Esophagus squamous epithelium (tissue), 5 donors: ENCODE data around the gene TCERG1L. TPM values are rescaled to one million over a fixed set of nuclear protein-coding genes. Genes with fewer than 3 reads are reported as not detected.

Source experiments
- DNase-seq: peaks from one replicate; lab custom pipeline; 2025; lab: John Stamatoyannopoulos, UW
- H3K27ac ChIP-seq, 4 donors: fragments of 200-600 bp; sonication (generic); one replicate each; pipeline ENCODE4 v1.5.1; 2016 to 2019; ENCODE audit warnings: mild to moderate bottlenecking in 1 of 4
- H3K27me3 ChIP-seq, 4 donors: fragments of 200-600 bp; sonication (generic); 1 replicate in 3 of 4; 2 replicates in 1 of 4; pipeline versions ENCODE4 v1.5.1 to v1.6.0; 2017 to 2021; ENCODE audit warnings: antibody characterized with exemption in 1 of 4
- H3K36me3 ChIP-seq, 3 donors: fragments of 200-600 bp; sonication (generic); one replicate each; pipeline ENCODE4 v1.5.1; 2016 to 2019
- H3K4me1 ChIP-seq, 3 donors: fragments of 200-600 bp; sonication (generic); one replicate each; pipeline ENCODE4 v1.5.1; 2017 to 2019
- H3K4me3 ChIP-seq, 4 donors: fragments of 200-600 bp; sonication (generic); 1 replicate in 3 of 4; 2 replicates in 1 of 4; pipeline ENCODE4 v1.5.1; 2016 to 2019; ENCODE audit warnings: mild to moderate bottlenecking in 2 of 4, moderate library complexity in 1 of 4
- H3K9me3 ChIP-seq, 3 donors: fragments of 200-600 bp; sonication (generic); one replicate each; pipeline ENCODE4 v1.5.1; 2016 to 2019
- CTCF ChIP-seq, 6 experiments: fragments of 450-650 bp in 4 of 6; fragments of 200-600 bp in 2 of 6; sonication (generic) in 2 of 6; IDR thresholded peaks; one replicate each; pipeline ENCODE4 v1.5.1; 2016 to 2019; ENCODE audit warnings: antibody characterized with exemption in 6 of 6, mild to moderate bottlenecking in 4 of 6, moderate library complexity in 4 of 6
- POLR2A ChIP-seq, 4 donors: fragments of 450-650 bp; IDR thresholded peaks; one replicate each; pipeline ENCODE4 v1.6.1; 2017; ENCODE audit warnings: antibody characterized with exemption in 4 of 4, mild to moderate bottlenecking in 4 of 4, moderate library complexity in 3 of 4
- WGBS, 2 donors: methylation state at CpG; one replicate each; pipeline ENCODE4 v1.1.5; 2018; 5-methylcytosine and 5-hydroxymethylcytosine counted together
- intact Hi-C: fragments of 100-400 bp; cut with DNase I; formaldehyde crosslinking; loops from one replicate; pipeline ENCODE4 v1.15.0; 2022
- total RNA-seq, 4 donors: library from RNA; depleted of rRNA; stranded (reverse); fragments of >200 nt; gene quantifications; one replicate each; pipeline ENCODE4 v1.1.0, GENCODE V29; 2016
- donor health status: DM: yes; HTN: yes; CAD: no.

TCERG1L gene
- total RNA-seq, 4 donors from 2014 or later: 0.12 to 2.9 (median 0.48) TPM

- intact Hi-C loops: no loop called here
- no peak overlapping the region for H3K27ac ChIP-seq
Observed at GRCh38 chr10:131130025-131130424, 181.5 kb downstream of the TCERG1L start.

GRCh38 chr10:131129544-131129943 lies 182.0 kb downstream of the TCERG1L start:
- no peak for DNase-seq
- WGBS, 2 donors: 37 to 57% methylated on average over 3 to 6 of the region's 6 CpGs
- intact Hi-C loops: no loop called here
- no peak overlapping the region for H3K27ac ChIP-seq
- H3K9me3 ChIP-seq: no peaks in the 10 kb centered on the region
- no peaks in the 10 kb centered on the region for H3K36me3 ChIP-seq
- TF ChIP-seq CTCF (IDR thresholded peaks at IDR 0.05) (no peak), POLR2A (IDR thresholded peaks at IDR 0.05) (no peak)
- no peak overlapping the region for H3K4me3 ChIP-seq
- H3K4me1 ChIP-seq: peaks cover 0 to 15% (median 0%) of the 10 kb centered on the region in 3 donors
- H3K27me3 ChIP-seq: peaks cover 0 to 23% (median 0%) of the 10 kb centered on the region in 4 donors

More at GRCh38 chr10:131130025-131130424, 181.5 kb downstream of the TCERG1L start:
- Histone ChIP-seq H3K4me1 (peaks cover 0 to 15% (median 0%) of the 10 kb centered on the region in 3 donors), H3K4me3 (no peak overlapping the region), H3K9me3 (no peaks in the 10 kb centered on the region), H3K27me3 (peaks cover 0 to 23% (median 0%) of the 10 kb centered on the region in 4 donors), H3K36me3 (no peaks in the 10 kb centered on the region)
- TF ChIP-seq POLR2A (IDR thresholded peaks at IDR 0.05): no peak
- TF ChIP-seq CTCF (IDR thresholded peaks at IDR 0.05): no peak
- DNase-seq: no peak
- 86 to 90% methylated on average over 6 to 7 of the region's 7 CpGs for WGBS, 2 donors

GRCh38 chr10:131128731-131129130 lies 182.8 kb downstream of the TCERG1L start:
- TF ChIP-seq CTCF (IDR thresholded peaks at IDR 0.05): no peak
- no peak for TF ChIP-seq POLR2A (IDR thresholded peaks at IDR 0.05)
- Histone ChIP-seq H3K36me3 (no peaks in the 10 kb centered on the region), H3K4me1 (peaks cover 0 to 15% (median 0%) of the 10 kb centered on the region in 3 donors), H3K27me3 (peaks cover 0 to 23% (median 0%) of the 10 kb centered on the region in 4 donors), H3K4me3 (no peak overlapping the region), H3K27ac (no peak overlapping the region), H3K9me3 (no peaks in the 10 kb centered on the region)
- WGBS, 2 donors: 71 to 74% methylated on average over 8 of the region's 8 CpGs
- intact Hi-C loops: no loop called here
- DNase-seq: no peak

GRCh38 chr10:131127610-131128009 lies 183.9 kb downstream of the TCERG1L start:
- DNase-seq: no peak
- H3K27me3 ChIP-seq: peaks cover 0 to 23% (median 0%) of the 10 kb centered on the region in 4 donors
- intact Hi-C loops: no loop called here
- peaks cover 0 to 4% (median 0%) of the 10 kb centered on the region in 3 donors for H3K9me3 ChIP-seq
- TF ChIP-seq CTCF (IDR thresholded peaks at IDR 0.05) (no peak), POLR2A (IDR thresholded peaks at IDR 0.05) (no peak)
- whole genome bisulfite sequencing, 2 donors: 83% methylated on average over 1 to 4 of the region's 8 CpGs
- H3K36me3 ChIP-seq: no peaks in the 10 kb centered on the region
- H3K4me3 ChIP-seq: no peak overlapping the region
- peaks cover 0 to 15% (median 0%) of the 10 kb centered on the region in 3 donors for H3K4me1 ChIP-seq
- no peak overlapping the region for H3K27ac ChIP-seq

GRCh38 chr10:131127138-131127589 lies 184.4 kb downstream of the TCERG1L start:
- H3K27ac ChIP-seq: no peak overlapping the region
- intact Hi-C loops: no loop called here
- peaks cover 0 to 23% (median 0%) of the 10 kb centered on the region in 4 donors for H3K27me3 ChIP-seq
- TF ChIP-seq CTCF (IDR thresholded peaks at IDR 0.05): no peak
- no peak for TF ChIP-seq POLR2A (IDR thresholded peaks at IDR 0.05)
- no peaks in the 10 kb centered on the region for H3K36me3 ChIP-seq
- peaks cover 0 to 8% (median 0%) of the 10 kb centered on the region in 3 donors for H3K9me3 ChIP-seq
- DNase-seq: no peak
- H3K4me1 ChIP-seq: peaks cover 0 to 10% (median 0%) of the 10 kb centered on the region in 3 donors
- 66 to 67% methylated on average over 5 to 7 of the region's 9 CpGs for WGBS, 2 donors
- no peak overlapping the region for H3K4me3 ChIP-seq
